Measurements from ENCODE around the gene TEAD4.

The TEAD4 gene

DNA sequence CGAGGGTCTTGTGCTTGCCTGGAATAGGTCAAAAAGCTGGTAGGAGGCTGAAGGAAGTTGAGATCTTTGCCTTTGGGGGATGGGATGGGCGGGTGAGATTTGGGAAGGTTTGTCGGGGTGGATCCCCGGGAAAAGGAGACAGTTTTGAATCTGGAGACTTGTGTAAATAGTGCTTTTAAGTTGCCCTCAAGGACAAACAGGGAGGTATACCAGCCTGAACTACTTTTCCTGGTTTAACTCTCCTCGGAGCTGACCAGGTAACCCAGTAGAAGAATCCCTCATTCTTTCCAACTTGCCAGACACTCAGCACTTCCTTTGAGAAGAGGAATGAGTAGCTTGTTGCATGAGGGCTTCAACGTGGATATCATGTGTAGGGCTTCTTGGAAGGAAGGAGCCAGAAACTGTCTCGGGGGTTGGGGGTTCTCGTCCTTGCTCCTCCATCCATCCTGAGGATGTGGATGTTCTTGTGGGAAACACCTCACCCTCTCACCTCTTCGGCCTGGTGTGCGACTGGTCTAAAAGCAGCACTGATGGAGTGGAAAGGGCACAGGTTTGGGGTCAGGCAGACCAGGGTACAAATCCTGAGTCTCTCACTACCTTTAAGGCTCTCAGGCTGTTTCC, 1.9 kb downstream of the TEAD4 start:
- DNase-seq, result no peak

DNA sequence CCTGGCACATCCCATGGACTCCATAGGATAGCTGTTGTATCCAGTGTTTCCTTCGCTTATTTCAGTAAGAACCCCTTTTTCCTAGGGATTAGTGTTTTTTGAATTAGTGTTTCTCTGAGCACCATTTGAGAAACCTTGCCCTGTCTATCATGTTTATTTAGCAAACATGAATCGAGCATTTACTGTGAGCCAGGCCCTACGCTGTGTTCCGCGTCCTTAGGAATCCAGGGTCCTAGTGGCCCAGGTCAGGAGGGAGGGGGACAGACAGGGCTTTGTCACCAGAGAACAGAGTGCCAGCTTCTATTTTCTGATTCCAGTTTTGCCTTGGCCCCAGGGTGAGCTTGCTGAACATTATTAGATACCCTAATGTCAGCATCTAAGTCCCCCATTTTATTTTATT, 2.5 kb downstream of the TEAD4 start:
- DNase-seq, result no peak

DNA sequence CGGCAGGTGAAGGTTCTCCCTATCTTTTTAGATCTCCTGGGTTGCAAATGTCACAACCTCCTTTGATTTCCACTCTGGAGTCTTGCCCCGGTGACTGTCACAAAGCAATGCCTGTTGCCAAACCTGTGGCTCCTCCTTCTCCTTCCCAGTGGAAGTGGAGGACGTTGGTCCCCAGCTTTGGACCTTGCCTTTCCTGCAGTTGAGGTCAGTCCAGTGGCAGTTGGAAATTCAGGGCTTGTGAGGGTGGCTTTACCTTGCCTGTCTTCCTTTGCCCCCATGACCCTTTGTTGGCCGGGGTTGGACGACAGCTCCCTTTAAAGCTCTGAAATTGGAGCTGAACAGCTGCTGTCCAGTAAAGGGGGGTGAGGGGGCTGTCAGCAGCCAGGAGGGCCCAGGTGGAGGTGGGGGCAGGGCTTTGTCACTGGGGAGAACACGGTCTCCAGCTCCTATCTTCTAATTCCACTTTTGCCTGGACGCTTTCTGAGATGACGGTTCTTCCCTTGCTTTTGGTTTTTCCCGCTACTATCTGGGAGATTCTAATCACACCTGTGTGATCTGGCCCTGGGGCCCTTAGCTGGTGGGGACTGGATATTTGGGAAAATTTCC, 4.1 kb downstream of the TEAD4 start:
- no peak for DNase-seq

DNA sequence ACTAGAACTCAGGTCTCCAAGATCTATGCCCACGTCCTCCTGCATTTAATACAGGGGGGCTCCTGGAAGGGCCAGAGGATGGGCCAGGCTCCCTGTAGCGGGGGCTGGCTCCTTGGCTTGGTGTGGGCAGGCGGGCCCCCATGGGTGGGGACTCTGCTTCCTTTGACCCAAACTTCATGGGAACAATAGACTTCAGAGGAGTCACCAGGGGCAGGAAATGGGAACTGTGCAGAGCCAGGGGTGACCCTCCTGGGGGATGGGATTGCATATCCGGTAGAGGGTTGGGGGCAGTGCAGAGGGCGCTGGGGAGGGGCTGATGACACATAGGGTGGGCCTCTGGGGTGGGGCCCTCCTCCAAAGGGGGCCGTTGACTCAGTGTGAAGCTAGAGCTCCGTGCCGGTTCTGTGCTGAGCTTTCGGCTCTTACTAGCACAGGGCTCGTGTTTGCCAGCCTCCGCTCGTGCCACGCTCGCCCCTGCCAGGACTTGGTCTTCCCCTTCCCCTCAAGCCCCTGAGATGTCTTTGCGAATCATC, 4.6 kb downstream of the TEAD4 start:
- DNase-seq, result no peak

DNA sequence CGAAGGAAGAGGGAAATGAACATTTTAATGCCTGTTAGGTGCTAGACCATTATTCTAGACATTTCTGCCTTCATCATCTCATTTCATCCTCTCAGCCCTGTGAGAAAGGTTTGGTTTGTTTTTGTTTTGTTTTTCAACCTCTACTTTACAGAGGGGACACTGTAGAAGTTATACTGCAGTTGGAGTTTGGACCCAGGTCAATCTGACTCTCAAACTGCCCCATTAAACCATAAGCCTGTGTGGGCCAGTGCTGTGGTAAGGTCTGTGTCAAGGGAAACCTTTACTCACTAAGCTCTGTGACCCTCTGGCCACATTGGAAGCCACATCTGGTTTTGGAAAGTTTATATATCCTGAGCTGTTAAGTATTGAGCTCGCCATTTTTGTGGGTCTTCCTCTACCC, 8.5 kb downstream of the TEAD4 start:
- DNase-seq, result no peak

DNA sequence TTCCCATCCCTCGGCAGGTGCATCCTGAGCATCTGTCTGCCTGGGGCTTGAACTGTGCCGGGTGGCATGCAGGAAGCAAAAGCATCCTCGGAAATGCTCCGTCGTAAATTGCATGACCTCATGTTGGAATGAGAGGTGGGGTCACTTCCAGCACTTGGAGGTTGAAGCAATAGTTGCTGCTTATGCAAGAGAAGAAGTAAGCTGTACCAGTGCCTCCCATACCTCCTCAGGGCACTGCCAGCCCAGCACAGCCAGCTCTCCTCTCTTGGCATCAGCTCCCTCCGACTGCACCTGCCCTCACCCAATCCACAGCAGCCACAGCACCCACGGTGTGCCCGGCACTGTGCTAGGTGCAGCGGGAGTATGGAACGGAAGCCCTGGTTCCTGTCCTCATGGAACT, 11.5 kb downstream of the TEAD4 start:
- DNase-seq, result no peak

DNA sequence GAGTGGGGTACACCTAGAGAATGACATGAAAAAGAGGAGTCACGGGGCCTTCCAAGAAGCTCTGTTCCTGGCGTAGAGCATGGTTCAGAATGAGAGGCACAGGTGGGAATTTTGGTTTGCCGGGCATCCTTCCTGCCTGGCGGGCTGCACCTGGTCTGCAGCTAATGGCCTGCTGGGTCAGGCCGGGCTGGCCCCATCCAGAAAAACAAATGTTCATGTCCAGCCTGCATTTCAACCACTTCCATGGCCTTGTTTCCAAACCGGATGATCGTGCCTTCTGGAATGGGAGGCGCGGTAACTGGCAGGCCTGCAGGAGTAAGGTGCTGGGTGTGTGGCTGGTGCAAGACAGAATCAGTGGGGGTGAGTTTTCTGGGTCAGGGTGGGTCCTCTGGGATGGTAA, 14.4 kb downstream of the TEAD4 start:
- no peak for DNase-seq

DNA sequence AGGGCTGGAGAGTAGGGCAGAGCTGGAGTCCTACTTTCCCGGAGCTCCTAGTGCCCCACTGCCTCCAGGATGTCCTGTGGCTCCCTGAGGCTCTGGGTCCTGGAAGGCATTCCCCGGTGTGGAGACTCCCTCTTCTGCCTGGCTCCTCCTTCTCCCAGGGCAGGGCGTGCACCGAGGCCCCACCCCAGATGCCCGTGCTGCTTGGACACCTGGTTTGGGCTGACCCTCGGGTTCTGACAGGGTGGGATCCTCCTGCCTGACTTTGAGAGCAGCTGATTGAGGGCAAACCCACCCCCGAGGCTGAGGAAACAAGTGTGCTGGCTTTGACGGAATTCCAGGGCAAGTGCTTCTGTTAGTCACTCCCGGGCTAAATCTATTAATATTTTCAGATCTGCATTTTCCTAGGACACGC, 15.4 kb downstream of the TEAD4 start:
- DNase-seq, result no peak

DNA sequence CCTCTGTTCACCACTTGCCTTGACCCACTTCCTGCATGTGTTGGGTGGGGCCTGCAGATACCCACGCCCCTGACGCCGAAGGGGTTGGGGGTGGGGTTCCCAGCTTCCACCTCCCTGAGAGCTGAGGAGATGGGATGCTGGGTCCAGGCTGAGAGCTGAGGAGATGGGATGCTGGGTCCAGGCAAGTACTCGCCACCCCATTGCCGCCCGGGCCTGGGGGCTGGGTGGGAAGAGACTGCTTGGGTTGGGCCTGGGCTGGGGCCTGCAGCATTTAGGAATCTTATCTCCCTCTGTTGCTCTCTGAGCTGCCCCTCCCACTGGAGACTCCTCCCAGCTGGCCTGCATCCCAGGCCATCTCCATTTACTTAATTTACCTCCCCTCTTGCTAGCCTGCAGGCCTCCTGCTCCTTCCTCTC, 17.4 kb downstream of the TEAD4 start:
- no peak for DNase-seq

DNA sequence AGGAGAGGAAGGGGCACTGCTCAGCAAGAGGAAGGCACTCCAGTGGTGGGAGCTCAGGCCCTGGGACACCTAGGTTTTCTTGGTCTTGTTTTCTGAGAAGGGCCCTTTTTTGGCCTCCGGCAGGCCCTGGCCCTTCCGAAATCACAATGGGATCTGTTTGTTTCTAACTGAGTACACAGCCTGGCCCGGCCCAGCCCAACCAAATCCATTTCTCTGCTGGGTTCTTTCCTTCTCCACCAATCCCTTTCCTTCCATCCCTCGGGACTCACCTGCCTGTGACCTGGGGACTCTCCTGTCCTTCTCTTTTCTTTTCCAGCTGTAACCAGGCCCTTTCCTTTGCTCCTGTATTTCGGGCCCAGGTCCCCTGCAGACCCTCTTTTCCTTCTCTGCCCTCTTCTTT, 18.6 kb downstream of the TEAD4 start:
- no peak for DNase-seq

DNA sequence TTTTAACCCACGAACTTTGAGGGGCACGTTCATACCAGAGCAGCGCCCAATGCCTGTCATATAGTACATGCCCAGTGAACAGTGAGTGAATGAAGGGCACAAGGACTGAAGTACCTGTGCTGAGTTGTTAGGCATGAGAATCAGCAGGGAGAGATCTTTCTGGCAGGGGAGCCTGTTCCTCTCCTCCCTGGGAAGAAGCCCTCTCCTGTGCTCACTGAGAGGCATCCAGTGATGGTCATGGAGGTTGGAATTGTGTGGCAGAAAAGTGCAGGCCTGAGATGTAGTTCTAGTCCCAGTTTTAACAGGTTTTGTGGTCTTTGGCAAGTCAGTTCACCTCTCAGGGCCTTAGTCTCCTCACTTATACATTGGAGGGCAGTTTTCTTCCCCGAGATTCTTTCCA, 20.6 kb downstream of the TEAD4 start:
- no peak for DNase-seq

DNA sequence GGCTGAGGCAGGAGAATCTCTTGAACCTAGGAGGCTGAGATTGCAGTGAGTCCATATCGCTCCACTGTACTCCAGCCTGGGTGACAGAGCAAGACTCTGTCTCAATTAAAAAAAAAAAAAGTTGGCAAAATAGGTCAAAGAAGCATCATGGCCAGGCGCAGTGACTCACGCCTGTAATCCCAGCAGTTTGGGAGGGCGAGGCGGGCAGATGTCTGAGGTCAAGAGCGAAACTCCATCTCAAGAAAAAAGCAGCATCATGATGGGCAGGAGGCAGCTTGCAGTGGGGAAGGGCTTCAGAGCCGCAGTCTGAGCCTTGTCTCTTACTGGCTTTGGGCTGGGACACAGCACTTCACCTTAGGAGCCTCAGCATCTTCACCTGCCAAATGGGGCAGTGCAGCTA, 21.4 kb downstream of the TEAD4 start:
- DNase-seq, result no peak

DNA sequence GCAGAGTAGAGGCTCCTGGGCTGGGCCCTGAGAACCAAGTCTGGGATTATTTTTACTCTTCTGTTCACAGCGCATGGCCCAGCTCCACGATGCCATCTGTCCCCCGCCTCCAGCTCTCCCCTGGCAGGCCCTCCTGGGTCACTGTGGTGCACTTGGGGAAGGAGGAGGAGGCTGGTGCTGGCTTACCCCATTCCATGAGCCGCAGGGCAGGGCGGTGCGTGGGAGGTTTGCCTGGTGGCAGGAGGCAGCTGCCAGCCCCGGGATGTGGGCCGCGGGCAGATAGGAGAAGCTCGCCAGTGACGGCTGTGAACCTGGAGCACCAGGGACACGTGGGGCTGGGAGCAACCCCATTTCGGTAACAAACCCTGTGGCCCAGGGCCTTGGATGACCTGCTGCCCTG, 23.2 kb downstream of the TEAD4 start:
- no peak for DNase-seq

DNA sequence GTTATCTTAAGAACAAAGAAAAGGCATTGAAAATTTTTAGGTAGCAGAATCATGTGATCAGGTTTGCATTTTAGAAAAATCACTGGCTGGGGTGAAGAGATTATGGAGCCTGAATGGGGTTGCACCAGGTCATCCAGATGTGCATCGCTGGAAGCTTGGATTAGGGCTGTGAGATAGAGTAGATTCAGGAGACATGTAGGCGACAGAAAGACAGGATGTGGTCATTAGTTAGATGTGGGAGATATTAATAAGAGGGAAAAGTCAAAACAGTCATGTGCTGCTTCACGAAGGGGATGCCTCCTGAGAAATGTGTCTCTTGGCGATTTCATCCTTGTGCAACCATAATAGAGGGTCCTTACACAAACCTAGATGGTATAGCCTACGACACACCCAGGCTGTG, 25.1 kb downstream of the TEAD4 start:
- DNase-seq, result no peak

DNA sequence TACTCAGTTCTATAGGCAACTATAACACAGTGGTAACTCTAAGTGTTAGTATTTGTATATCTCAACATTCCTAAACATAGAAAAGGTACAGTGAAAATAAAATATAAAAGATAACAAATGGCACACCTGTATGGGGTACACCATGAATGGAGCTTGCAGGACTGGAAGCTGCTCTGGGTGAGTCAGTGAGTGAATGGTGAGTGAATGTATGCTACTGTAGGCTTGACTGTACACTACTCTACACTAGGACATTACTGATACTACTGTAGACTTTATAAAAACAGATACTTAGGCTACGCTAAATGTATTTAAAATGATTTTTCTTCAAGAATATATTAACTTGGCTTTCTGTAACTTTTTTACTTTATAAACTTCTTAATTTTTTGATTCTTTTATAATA, 25.5 kb downstream of the TEAD4 start:
- DNase-seq, result no peak

DNA sequence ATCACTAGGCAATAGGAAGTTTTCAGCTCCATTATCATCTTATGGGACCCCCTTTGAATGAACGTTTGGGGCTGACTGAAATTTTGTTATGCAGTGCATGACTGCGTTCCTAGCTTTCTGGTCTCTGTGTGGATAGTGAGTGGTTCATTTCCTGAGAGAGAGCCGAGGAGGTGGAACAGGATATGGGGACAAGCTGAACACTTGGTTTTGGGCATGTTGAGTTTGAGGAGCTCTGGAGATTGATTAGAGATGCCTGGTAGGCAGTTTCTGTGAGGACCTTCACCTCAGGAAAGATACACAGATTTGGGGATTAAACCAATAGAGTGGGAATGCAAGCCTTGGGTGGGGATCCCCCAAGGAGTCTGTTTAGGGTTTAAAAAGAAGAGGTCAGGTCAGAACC, 27.7 kb downstream of the TEAD4 start:
- no peak for DNase-seq

DNA sequence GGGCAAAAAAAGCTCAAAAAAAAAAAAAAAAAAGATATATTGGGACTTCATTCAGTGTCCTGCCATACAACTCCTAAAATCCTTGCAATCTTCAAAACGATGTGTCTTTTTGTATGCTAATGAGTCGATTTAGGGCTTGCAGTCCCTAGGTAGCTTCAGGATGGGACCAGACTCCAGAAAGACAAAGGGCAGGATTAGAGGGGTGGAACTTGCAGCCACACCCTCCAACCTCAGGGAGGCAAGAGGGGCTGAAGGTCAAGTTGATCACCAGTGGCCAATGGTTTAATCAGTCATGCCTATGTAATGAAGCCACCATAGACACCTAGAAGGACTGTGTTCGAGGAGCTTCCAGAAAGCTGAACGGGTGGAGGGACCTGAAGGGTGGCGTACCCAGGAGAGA, 29.3 kb downstream of the TEAD4 start:
- DNase-seq, result no peak

DNA sequence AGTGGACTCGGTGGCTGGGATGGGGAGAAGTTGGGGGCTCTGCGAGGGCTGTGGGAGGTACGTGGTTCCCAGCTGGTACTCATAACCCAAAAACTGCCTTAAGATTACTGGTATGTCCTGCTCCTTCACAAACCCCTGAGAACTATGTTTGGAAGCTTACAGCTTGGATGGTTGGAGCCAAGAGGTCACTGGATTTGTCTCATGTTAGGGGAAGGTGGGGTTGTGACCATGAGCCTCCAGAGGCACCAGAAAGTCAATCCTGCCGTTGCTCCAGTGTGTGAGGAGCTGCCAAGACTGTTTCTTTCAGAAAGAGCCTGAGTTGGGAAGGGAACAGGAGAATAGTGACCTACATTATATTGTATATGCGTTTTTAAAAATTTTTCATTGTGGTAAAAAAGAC, 33.5 kb downstream of the TEAD4 start:
- DNase-seq, result no peak

DNA sequence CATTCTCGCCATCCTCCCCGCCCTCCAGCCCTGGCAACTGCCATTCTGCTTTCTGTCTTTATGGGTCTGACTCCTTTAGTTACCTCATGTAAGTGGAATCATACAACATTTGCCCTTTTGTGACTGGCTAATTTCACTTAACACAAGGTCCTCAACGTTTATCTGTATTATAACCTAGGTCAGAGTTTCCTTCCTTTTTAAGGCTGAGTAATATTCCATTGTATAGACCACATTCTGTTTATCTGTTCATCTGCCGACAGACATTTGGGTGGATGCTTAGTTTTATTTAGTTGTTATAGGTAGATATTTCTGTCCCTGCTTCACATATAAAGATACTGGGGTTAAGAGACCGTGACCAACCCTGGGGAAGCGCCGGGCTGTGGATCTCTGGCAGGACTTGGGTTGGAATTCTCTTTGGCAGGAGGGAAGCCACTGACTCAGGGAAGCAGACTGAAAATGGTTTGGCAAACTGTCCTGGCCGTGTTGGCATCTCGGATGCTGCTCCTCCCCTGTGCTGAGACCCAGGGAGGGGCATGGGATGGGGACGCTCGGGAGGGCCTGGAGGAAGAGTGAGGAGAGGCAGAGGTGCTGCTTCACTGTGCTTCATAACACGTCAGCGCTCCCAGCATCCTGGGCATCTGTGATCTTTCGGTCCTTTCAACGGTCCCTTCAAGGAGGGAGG, 38.9 kb downstream of the TEAD4 start:
- no peak for DNase-seq

DNA sequence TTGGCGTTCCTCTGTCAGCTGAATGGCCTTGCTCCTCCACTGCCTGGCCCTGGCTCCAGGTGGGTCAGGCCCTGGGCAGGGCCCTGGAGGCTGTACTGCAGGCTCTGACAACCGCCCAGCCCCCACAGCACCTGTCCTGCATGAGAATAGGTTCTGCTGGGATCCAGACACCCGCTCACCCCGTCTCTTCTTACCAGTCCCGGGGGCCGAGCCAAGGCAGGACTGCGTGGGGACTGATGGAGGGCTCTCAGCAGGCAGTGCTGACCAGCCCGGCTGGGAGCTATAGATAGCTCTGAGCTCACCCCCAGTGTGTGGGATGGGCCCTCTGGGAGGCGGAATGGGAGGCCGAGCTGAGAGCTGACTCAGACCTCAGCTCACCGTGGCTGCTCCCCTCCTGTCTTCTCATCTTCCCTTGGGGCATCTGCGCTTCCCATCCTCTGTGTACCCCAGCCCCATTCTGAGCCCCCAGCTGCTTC, 39.6 kb downstream of the TEAD4 start:
- DNase-seq, result no peak

DNA sequence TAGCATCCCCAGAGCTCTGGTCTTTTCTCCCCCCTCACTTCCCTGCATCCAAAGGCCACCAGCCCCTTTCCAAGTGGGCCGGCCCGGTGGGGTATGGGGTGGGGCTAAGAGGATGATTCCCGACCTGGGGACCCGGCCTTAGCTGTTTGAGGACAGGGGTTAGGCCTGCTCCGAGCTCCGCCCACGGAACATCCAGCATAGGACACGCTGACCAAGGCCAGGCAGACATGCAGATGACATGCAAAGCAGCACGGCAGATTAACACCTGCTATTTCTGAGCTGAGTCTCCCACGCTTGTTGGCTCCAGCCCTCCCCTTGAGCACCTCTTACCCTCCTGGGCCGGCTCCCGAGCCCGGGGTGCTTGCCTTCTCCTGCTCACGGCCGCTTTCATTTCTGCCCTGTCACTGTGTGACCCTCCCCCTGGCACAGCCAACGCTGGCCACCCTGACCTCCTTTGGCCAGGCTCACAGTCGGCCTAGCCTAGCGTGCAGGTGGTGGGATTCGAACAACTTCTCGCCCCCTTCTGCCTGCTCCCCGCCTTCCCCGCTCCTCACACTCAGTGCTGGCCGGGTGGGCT, 40.2 kb downstream of the TEAD4 start:
- no peak for DNase-seq

DNA sequence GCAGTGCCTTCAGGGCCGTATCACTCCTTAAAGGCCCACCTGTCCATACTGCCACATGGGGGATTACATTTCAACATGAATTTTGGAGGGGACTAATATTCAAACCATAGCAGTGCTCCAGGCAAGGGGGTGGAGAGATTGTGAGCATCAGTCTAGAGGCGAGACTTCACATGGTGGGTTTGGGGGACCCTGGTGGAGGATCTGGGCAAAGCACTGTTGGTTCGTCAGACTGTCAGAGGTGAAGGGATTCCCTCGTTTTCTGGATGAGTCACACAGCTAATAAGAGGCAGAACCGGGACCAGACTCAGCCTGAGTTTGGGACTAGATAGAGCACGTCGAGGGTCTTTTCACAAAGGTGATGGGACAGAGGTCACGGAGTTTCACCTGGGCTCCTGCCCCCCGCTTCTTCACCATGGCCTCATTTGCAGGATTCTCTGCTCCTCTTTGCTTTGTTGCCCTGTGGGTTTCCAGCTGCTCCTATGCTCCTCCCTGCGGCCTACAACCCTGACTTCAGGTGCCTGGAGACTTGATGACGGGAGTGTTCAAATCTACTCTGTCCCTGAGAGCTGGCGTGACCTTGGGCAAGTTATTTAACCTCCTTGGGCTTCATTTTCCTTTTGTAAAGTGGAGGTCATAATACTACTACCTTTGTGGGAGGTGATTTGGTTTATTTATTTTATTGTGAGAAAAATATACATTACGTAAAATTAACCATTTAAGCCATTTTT, 41.5 kb downstream of the TEAD4 start:
- no peak for DNase-seq

DNA sequence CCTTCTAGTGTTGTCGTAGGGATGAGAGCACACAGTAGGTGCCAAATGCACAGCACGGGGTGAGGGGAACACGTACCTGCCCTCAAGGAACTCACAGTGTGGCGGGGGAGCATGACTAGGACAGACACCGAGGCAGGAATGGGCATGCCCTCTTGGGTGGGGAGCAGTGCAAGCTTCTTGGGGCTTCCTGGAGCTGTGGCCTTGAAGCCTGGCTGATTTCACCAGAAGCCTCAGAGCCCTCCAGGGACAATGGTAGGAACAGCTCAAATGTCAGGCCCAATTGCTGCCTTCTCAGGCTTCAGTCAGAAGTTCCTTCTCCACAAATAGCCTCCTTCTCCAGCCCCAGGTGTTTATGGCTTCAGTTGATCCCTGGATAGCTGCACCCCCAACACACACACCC, 43.4 kb downstream of the TEAD4 start:
- DNase-seq, result no peak

Measured in NCI-H1417 treated with DMSO at 0.1 percent for 48 hours (cell line).